ENCODE results near the gene KLLN.
"Not testable (repeated sequence)": the region's sequence is repeated elsewhere in the genome, so short reads cannot be mapped to it uniquely, and the experiment has no call there.

The KLLN gene

DNA sequence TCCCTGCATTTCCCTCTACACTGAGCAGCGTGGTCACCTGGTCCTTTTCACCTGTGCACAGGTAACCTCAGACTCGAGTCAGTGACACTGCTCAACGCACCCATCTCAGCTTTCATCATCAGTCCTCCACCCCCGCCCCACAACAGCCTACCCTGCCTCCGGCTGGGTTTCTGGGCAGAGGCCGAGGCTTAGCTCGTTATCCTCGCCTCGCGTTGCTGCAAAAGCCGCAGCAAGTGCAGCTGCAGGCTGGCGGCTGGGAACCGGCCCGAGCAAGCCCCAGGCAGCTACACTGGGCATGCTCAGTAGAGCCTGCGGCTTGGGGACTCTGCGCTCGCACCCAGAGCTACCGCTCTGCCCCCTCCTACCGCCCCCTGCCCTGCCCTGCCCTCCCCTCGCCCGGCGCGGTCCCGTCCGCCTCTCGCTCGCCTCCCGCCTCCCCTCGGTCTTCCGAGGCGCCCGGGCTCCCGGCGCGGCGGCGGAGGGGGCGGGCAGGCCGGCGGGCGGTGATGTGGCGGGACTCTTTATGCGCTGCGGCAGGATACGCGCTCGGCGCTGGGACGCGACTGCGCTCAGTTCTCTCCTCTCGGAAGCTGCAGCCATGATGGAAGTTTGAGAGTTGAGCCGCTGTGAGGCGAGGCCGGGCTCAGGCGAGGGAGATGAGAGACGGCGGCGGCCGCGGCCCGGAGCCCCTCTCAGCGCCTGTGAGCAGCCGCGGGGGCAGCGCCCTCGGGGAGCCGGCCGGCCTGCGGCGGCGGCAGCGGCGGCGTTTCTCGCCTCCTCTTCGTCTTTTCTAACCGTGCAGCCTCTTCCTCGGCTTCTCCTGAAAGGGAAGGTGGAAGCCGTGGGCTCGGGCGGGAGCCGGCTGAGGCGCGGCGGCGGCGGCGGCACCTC, at the start of gene KLLN, which contains the start of gene PTEN:
Gene KLLN (minus strand): TSS at position 481 of the 891 bp plus-strand sequence. CDS start 1,046 bp downstream, outside the sequence.
Gene PTEN (plus strand): TSS at position 573 of the 891 bp plus-strand sequence. CDS start 845 bp downstream, outside the sequence.
- peak; percentile 90 for DNase-seq (ENCODE audit: low spot score)

- DNase-seq (ENCODE audit: low spot score): not testable (repeated sequence)
Observed at GRCh38 chr10:87903396-87903795, 40.1 kb upstream of the KLLN start.

DNA sequence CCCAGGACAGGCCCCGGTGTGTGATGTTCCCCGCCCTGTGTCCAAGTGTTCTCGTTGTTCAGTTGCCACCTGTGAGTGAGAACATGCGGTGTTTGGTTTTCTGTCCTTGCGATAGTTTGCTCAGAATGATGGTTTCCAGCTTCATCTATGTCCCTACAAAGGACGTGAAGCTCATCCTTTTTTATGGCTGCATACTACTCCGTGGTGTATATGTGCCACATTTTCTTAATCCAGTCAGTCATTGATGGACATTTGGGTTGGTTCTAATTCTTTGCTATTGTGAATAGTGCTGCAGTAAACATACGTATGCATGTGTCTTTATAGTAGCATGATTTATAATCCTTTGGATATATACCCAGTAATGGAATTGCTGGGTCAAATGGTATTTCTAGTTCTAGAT, 34.6 kb upstream of the KLLN start:
- DNase-seq (ENCODE audit: low spot score): not testable (repeated sequence)

- DNase-seq (ENCODE audit: low spot score): no peak
Observed at GRCh38 chr10:87896216-87896615, 32.9 kb upstream of the KLLN start.

DNA sequence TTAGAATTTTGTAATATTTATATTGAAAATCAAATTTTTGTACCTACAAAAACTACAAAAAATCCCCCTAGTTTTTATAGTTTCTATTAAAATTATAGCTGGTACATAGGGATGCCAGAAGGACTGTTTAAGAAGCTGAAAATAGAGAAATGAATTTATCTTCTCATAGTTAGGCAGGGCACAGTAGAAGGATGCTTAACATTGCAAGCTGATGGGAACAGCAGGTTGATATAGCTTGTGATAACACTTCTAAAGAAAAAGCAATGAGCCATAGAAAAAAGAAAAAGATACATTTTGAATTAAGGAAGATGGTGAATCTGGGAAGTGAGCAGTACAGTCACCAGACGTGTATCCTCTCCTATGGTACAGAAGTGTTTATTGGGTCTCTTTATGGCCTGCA, 32.1 kb upstream of the KLLN start:
- no peak for DNase-seq (ENCODE audit: low spot score)

DNA sequence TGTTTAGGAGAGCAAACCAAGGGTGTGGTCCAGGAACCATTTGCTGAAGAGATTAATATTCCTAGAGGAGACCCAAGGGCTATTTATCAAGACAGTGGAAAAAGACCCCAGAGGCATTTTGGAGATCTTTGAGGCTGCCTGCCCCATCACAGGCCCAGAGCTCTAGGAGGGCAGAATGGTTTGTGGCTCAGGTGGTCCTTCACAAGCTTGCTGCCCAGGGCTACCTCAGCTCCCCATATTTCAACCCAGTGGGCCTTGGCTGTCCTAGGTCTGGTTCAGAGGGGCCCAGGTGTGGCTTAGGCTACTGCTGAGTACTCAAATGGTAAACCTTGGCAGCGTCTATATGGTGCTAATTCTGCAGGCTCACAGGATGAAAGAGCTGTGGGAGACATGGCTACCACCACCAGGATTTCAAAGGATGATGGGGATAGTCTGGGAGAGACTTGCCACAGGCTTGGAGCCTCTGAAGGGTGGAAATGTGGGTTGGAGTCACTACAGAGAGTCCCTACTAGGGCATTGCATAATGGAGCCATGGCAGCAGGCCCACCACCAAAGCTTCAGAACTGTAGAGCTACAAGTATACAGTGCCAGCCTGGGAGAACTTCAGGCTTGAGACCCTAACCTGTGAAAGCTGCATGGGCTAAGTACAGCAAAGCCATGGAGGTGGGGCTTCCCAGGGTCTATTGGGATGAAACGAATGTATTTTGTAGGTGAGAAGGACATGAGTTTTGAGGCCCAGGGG, 24.4 kb upstream of the KLLN start:
- DNase-seq (ENCODE audit: low spot score): no peak

- no peak for DNase-seq (ENCODE audit: low spot score)
Observed at GRCh38 chr10:87887146-87887545, 23.8 kb upstream of the KLLN start.

DNA sequence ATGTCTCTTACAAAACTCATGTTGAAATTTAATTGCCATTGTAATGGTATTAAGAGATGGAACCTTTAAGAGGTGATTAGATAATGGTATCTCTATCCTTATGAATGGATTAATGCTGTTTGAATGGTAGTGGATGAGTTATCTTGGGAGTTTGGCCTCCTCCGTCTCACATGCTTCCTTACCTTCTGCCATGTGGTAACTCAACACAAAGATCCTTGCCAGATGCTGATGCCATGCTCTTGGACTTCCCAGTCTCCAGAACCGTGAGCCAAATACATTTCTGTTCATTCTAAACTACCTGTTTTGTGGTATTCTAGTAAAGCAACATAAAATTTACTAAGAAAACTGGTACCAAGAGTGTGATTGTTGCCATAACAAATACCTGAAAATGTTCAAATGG, 23.3 kb upstream of the KLLN start:
- no peak for DNase-seq (ENCODE audit: low spot score)

DNA sequence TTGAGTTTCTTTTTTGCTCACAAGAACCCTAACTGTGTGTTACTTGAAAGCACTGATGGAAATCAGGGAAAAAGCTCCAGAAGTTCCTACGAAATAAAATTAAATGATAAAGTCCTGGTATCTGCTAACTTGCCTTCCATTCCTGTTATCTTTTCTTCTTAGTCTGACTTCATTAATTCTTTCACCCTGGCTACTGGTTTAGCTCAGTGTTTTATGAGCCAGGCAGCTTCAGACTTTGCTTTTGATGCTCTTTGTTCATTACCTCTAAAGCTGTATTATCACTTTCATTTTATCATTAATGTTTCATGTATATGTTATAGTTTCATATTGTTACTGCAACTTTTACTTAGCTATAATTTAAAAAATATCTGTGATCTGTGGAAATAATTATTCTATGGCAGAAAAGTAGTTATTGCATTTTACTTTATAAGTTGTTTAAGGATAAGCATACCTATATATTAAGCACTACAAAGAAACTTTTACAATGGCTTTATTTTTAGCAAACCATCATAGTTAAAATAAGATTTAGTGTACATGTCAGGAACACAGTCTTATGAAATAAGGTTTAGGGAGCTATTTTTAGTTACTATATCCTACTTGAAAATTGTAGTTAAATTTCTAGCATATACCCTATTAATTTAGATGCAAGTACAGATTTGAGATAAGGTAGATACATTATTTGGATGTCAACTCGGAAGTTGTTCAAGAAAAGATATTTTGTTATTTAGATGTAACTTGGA, 19.4 kb upstream of the KLLN start:
- DNase-seq (ENCODE audit: low spot score): no peak

GRCh38 chr10:87881373-87882059, 18.2 kb upstream of the KLLN start:
- DNase-seq (ENCODE audit: low spot score): not testable (repeated sequence)

DNA sequence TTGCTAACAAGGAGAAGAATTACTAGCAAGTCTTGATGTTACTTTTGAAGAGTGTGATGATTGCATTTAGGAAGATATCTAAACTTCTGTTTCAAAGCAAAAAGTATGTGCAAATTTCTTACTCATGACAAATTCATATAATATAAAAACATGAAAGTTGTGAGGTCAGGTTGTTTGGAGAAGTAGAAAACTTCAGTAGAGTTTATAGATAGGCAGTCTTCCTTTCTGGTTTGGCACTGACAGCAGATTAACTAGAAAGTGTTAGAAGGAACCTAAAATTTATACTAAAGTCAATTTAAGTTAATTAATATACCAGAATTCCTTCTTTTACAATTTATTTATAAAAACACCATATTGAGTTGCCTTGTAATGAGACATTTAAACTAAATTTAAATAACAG, 17.0 kb upstream of the KLLN start:
- no peak for DNase-seq (ENCODE audit: low spot score)

GRCh38 chr10:87878664-87879459, 15.5 kb upstream of the KLLN start:
- no peak for DNase-seq (ENCODE audit: low spot score)

DNA sequence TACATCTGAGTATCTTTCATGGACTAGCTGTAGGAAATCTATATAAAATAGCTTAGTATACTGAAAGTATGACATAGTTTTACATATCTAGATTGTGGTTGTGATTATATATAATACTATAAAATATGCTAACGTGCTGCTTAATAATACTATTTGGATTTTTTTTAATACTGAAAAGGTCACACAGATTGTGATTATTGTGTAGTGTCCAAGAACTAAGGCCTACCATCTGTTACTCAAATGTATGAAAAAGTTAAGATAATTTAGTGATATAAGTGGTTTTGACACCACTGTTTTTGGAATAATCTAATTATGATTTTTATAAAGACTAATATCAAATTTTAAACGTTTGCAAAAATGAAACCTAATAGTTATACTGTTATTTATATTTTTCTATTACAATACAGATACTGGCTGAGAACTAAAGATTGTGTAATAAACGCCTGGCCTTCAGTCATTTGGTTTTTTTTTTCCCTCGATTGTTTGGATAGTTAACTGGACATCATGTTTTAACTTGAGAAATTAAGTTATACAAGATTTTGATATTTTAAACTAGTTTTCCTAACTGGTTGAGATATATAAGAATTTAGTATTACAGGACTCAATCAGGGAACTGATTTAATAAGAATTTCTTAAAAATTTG, 12.7 kb upstream of the KLLN start:
- DNase-seq (ENCODE audit: low spot score): no peak

DNA sequence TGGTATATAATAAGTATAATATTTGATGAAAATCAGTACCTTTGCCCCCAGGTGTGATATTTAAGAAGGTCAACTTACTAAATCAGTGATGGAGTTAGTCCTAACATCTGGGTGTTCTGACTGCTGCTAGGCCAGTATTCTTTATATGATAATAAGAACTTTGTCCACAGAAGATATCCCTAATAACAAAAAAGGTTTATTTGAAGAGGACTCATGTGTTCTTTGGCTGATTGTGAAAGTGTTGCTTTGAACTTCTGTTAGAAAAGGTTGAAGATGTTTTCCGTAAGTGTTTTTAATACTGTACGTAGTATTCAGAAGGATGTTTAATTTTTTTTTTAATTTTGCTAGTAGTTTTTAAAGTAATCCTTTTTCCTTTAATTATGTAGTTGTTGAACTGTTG, 10.3 kb upstream of the KLLN start:
- DNase-seq (ENCODE audit: low spot score): no peak

GRCh38 chr10:87872828-87873227, 9.5 kb upstream of the KLLN start:
- no peak for DNase-seq (ENCODE audit: low spot score)

DNA sequence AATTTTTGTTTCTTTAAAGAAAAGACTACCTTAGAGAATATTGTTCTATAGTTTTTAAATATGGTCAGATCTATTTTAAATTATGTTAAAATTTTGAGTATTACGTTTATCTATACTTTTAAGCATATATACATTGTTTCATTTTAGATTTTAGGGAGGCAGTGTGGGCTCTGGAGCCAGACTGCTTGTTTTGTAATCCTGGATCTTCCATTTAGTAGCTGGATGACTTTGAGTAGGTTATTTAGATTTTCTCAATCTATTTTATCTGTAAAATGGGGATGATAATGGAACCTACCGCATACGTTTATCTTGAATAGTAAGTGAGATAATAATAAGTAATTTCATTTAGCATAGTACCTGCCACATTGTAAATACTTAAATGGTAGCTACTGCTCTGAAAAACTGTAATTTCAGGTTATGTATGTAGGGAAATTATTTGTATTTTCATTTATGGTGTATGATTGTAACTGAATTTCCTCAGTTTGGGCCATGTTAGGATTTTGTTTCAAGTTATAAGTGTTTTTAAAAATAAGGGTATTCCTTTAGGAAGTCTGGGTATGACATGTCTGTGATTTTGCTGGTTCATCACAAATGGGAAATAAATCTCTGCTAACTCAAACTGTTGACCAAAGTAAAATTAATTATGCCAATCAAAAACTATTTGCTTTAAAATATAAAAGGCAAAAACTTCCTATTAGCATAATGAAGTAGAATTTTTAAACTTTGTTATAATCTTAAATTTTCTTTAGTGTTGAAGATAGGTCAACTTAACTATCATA, 6.6 kb upstream of the KLLN start:
- no peak for DNase-seq (ENCODE audit: low spot score)

GRCh38 chr10:87869139-87869538, 5.8 kb upstream of the KLLN start:
- not testable (repeated sequence) for DNase-seq (ENCODE audit: low spot score)

- no peak for DNase-seq (ENCODE audit: low spot score)
Observed at GRCh38 chr10:87868277-87868676, 4.9 kb upstream of the KLLN start.

GRCh38 chr10:87867453-87867852, 4.1 kb upstream of the KLLN start:
- no peak for DNase-seq (ENCODE audit: low spot score)

Data from SW480 (cell line).